HCT116 (cell line): ENCODE measurements around the gene ID3. TPM values are rescaled to one million over a fixed set of nuclear protein-coding genes. Genes with fewer than 3 reads are reported as not detected.

Source experiments
- ATAC-seq: fragments of 200-7000 bp; cut with Tn5 transposase; 2 replicates; pipeline ENCODE4 v1.9.1; 2020; ENCODE audit warnings: mild to moderate bottlenecking, moderate library complexity
- BruUV-seq: library from RNA; stranded (reverse); fragments of 400-500 nt; replicated peaks from 2 replicates; lab custom pipeline; 2021; lab: Mats Ljungman, UMichigan
- CTCF ChIA-PET: fragments of 300-600 bp; sonication (Branson Sonifier 250); formaldehyde crosslinking; loops from one replicate; lab custom pipeline; 2021; ENCODE audit warnings: antibody characterized with exemption; lab: Charles Lee
- POLR2A ChIA-PET: fragments of 300-600, 350-600 bp; sonication (Branson Sonifier 250); formaldehyde crosslinking; loops from one replicate; lab custom pipeline; 2021; ENCODE audit warnings: antibody characterized with exemption; lab: Charles Lee
- RAD21 ChIA-PET, 2 experiments: fragments of 300-600 bp; sonication (Branson Sonifier 250); formaldehyde crosslinking; loops; one replicate each; lab custom pipeline; 2023; ENCODE audit warnings: low total read pairs in 2 of 2; ENCODE audit not compliant: uncharacterized antibody in 2 of 2, unreplicated experiment in 2 of 2, low non-redundant PET in 1 of 2; lab: Charles Lee
- DNase-seq: peaks from one replicate; pipeline ENCODE4 v3.0.0-alpha.2; 2010; ENCODE audit warnings: low read depth, low spot score
- H2AFZ ChIP-seq: fragments of 200-600 bp; shearing (Covaris generic), sonication (generic); 2 replicates; pipeline ENCODE4 v1.6.1; 2017; ENCODE audit warnings: low read depth, mixed run types, mixed read lengths, antibody characterized with exemption, low read length; ENCODE audit not compliant: poor library complexity, severe bottlenecking
- H3K27ac ChIP-seq: 2 replicates; pipeline ENCODE4 v1.5.1; 2012; ENCODE audit warnings: low read depth, low read length
- H3K27me3 ChIP-seq: fragments of 200-600 bp; sonication (generic); 2 replicates; pipeline ENCODE4 v1.6.1; 2016; ENCODE audit warnings: mixed run types, low read length, mixed read lengths; ENCODE audit not compliant: insufficient read depth
- H3K36me3 ChIP-seq, 2 experiments: fragments of 200-500 bp in 1 of 2; fragments of 200-600 bp in 1 of 2; sonication (Bioruptor generic) in 1 of 2; sonication (generic) in 1 of 2; 2 replicates each; pipeline versions ENCODE4 v1.5.1 to v1.6.1; 2014 to 2016; ENCODE audit warnings: low read length in 2 of 2, inconsistent platforms in 1 of 2, mixed read lengths in 1 of 2, mixed run types in 1 of 2; ENCODE audit not compliant: insufficient read depth in 2 of 2, control insufficient read depth in 1 of 2
- H3K4me1 ChIP-seq, 2 experiments: fragments of 200-600 bp in 1 of 2; sonication (generic) in 1 of 2; 2 replicates each; pipeline versions ENCODE4 v1.5.1 to v1.6.1; 2012 to 2017; ENCODE audit warnings: low read length in 2 of 2, inconsistent platforms in 1 of 2, mild to moderate bottlenecking in 1 of 2, mixed read lengths in 1 of 2, mixed run types in 1 of 2, moderate library complexity in 1 of 2; ENCODE audit not compliant: insufficient read depth in 2 of 2, control insufficient read depth in 1 of 2
- H3K4me2 ChIP-seq: fragments of 200-600 bp; sonication (generic); 2 replicates; pipeline ENCODE4 v1.6.1; 2017; ENCODE audit warnings: mixed run types, low read length, mixed read lengths
- H3K4me3 ChIP-seq, 2 experiments: fragments of 200-600 bp in 1 of 2; sonication (generic) in 1 of 2; replicated peaks in 1 of 2; 2 replicates each; pipeline ENCODE4 v1.5.1; 2011 to 2016; ENCODE audit warnings: low read length in 2 of 2, control low read depth in 1 of 2, low read depth in 1 of 2, mild to moderate bottlenecking in 1 of 2, mixed read lengths in 1 of 2, mixed run types in 1 of 2
- H3K79me2 ChIP-seq: fragments of 200-600 bp; sonication (generic); 2 replicates; pipeline ENCODE4 v1.6.1; 2017; ENCODE audit warnings: mild to moderate bottlenecking, mixed run types, low read length, moderate library complexity, mixed read lengths; ENCODE audit not compliant: insufficient read depth
- H3K9ac ChIP-seq: fragments of 200-600 bp; sonication (generic); 2 replicates; pipeline ENCODE4 v1.6.1; 2016; ENCODE audit warnings: low read length, mixed read lengths
- H3K9me2 ChIP-seq: fragments of 200-600 bp; sonication (generic), shearing (Covaris generic); 2 replicates; pipeline ENCODE4 v1.6.1; 2017; ENCODE audit warnings: mixed run types, mild to moderate bottlenecking, moderate library complexity; ENCODE audit not compliant: insufficient read depth
- H3K9me3 ChIP-seq, 2 experiments: fragments of 200-500 bp in 1 of 2; fragments of 200-600 bp in 1 of 2; sonication (Bioruptor generic) in 1 of 2; sonication (generic) in 1 of 2; 2 replicates each; pipeline ENCODE4 v1.6.1; 2014 to 2017; ENCODE audit warnings: low read length in 2 of 2, mixed read lengths in 2 of 2, inconsistent platforms in 1 of 2, low read depth in 1 of 2, mild to moderate bottlenecking in 1 of 2, mixed run types in 1 of 2, moderate library complexity in 1 of 2; ENCODE audit not compliant: control insufficient read depth in 1 of 2, insufficient read depth in 1 of 2
- H4K20me1 ChIP-seq: fragments of 200-600 bp; sonication (generic), shearing (Covaris generic); 2 replicates; pipeline ENCODE4 v1.6.1; 2017; ENCODE audit warnings: mixed run types, mild to moderate bottlenecking, moderate library complexity; ENCODE audit not compliant: insufficient read depth
- ATF3 ChIP-seq: IDR thresholded peaks from 2 replicates; pipeline ENCODE4 v1.6.1; 2012
- CBX3 ChIP-seq: IDR thresholded peaks from 2 replicates; pipeline ENCODE4 v1.6.1; 2012; ENCODE audit warnings: low read depth
- CEBPB ChIP-seq: IDR thresholded peaks from 2 replicates; pipeline ENCODE4 v1.6.1; 2012; ENCODE audit warnings: low read depth
- CTCF ChIP-seq, 3 experiments: fragments of 200-600 bp in 1 of 3; sonication (generic) in 1 of 3; IDR thresholded peaks in 2 of 3; conservative IDR thresholded peaks in 1 of 3; 2 replicates each; pipeline ENCODE4 v1.5.1; 2012 to 2017; ENCODE audit warnings: low read depth in 2 of 3, low read length in 2 of 3, antibody characterized with exemption in 1 of 3, borderline replicate concordance in 1 of 3, control low read depth in 1 of 3, mild to moderate bottlenecking in 1 of 3, mixed read lengths in 1 of 3, mixed run types in 1 of 3, moderate library complexity in 1 of 3; ENCODE audit not compliant: insufficient read depth in 1 of 3
- EGR1 ChIP-seq: IDR thresholded peaks from 2 replicates; pipeline ENCODE4 v1.6.1; 2012; ENCODE audit warnings: low read depth
- ELF1 ChIP-seq: IDR thresholded peaks from 2 replicates; pipeline ENCODE4 v1.6.1; 2012; ENCODE audit warnings: low read depth, borderline replicate concordance
- EZH2 ChIP-seq: fragments of 200-600 bp; sonication (generic); IDR thresholded peaks from 2 replicates; pipeline ENCODE4 v1.6.1; 2017; ENCODE audit warnings: antibody characterized with exemption, mixed run types
- EZH2phosphoT487 ChIP-seq: fragments of 200-600 bp; IDR thresholded peaks from 2 replicates; pipeline ENCODE4 v1.6.1; 2018; ENCODE audit warnings: antibody characterized with exemption, borderline replicate concordance
- FOSL1 ChIP-seq: IDR thresholded peaks from 2 replicates; pipeline ENCODE4 v1.6.1; 2012; ENCODE audit warnings: low read depth
- JUND ChIP-seq: IDR thresholded peaks from 2 replicates; pipeline ENCODE4 v1.6.1; 2012
- MAX ChIP-seq: IDR thresholded peaks from 2 replicates; pipeline ENCODE4 v1.6.1; 2012
- POLR2A ChIP-seq: IDR thresholded peaks from 2 replicates; pipeline ENCODE4 v1.7.0; 2011; ENCODE audit warnings: borderline replicate concordance; ENCODE audit not compliant: insufficient read depth, insufficient read length; ENCODE audit errors: extremely low read depth
- POLR2AphosphoS5 ChIP-seq: IDR thresholded peaks from 2 replicates; pipeline ENCODE4 v1.6.1; 2011; ENCODE audit warnings: mild to moderate bottlenecking, low read depth, low read length, moderate library complexity
- RAD21 ChIP-seq: IDR thresholded peaks from 2 replicates; pipeline ENCODE4 v1.6.1; 2012; ENCODE audit warnings: low read depth, mild to moderate bottlenecking
- REST ChIP-seq: IDR thresholded peaks from 2 replicates; pipeline ENCODE4 v1.6.1; 2012; ENCODE audit warnings: low read depth
- SIN3A ChIP-seq: IDR thresholded peaks from 2 replicates; pipeline ENCODE4 v1.6.1; 2012; ENCODE audit warnings: low read depth
- TCF7L2 ChIP-seq: IDR thresholded peaks from 2 replicates; pipeline ENCODE4 v1.7.0; 2011; ENCODE audit warnings: borderline replicate concordance, inconsistent platforms; ENCODE audit not compliant: insufficient read depth, insufficient read length; ENCODE audit errors: extremely low read depth
- YY1 ChIP-seq: IDR thresholded peaks from 2 replicates; pipeline ENCODE4 v1.6.1; 2011; ENCODE audit warnings: low read length, low read depth, moderate library complexity, mild to moderate bottlenecking; ENCODE audit not compliant: insufficient replicate concordance; ENCODE audit errors: extremely low read depth
- ZBTB33 ChIP-seq: IDR thresholded peaks from 2 replicates; pipeline ENCODE4 v1.6.1; 2011; ENCODE audit warnings: mild to moderate bottlenecking, low read length, moderate library complexity; ENCODE audit not compliant: insufficient replicate concordance; ENCODE audit errors: extremely low read depth
- ZNF274 ChIP-seq: fragments of 200-500 bp; sonication (Bioruptor generic); IDR thresholded peaks from 2 replicates; pipeline ENCODE4 v1.6.1; 2014; ENCODE audit warnings: mild to moderate bottlenecking, low read depth, low read length, inconsistent platforms
- intact Hi-C: fragments of 100-400 bp; cut with micrococcal nuclease; formaldehyde crosslinking; loops from 2 replicates; pipeline ENCODE4 v1.10.0; 2022
- total RNA-seq: library from RNA; stranded (reverse); gene quantifications from one replicate; pipeline ENCODE4 v1.2.1, GENCODE V29; 2021; ENCODE audit not compliant: unreplicated experiment

Gene ID3
- total RNA-seq, 1 experiment from 2014 or later = 183 TPM

- TF ChIP-seq EZH2phosphoT487 (no peak), CBX3 (no peak), ZNF274 (no peak), ZBTB33 (no peak), ELF1 (no peak), SIN3A (no peak), MAX (no peak), EZH2 (no peak), POLR2A (no peak), YY1 (no peak), ATF3 (no peak), POLR2AphosphoS5 (no peak), RAD21 (no peak), REST (no peak), EGR1 (no peak), CEBPB (no peak), TCF7L2 (no peak), CTCF (IDR thresholded peaks at IDR 0.05 in 2 of 3, conservative IDR thresholded peaks at IDR 0.05 in 1 of 3; ENCODE audit: borderline replicate concordance in 1 of 3, insufficient read depth in 1 of 3, low read depth in 2 of 3, low read length in 2 of 3) (no peak), FOSL1 (no peak), JUND (no peak)
- Histone ChIP-seq H3K4me3 (no peak overlapping the region), H3K9me2 (no peaks in the 10 kb centered on the region), H2AFZ (no peak overlapping the region), H4K20me1 (no peaks in the 10 kb centered on the region), H3K9me3 (no peaks in the 10 kb centered on the region), H3K4me2 (no peak overlapping the region), H3K27me3 (no peaks in the 10 kb centered on the region), H3K9ac (no peak overlapping the region), H3K36me3 (no peaks in the 10 kb centered on the region), H3K79me2 (no peaks in the 10 kb centered on the region), H3K27ac (no peak overlapping the region), H3K4me1 (peaks cover 23 to 39% of the 10 kb centered on the region in 2 experiments)
- no peak for ATAC-seq
- intact Hi-C loops = no loop called here
- RAD21 ChIA-PET = no interaction called here
- CTCF ChIA-PET = no interaction called here
- POLR2A ChIA-PET = no interaction called here
- BruUV-seq = no TSS peak
- DNase-seq = no peak
Measured at GRCh38 chr1:23567629-23567995, 8.3 kb upstream of the ID3 start.
